Measurements from ENCODE around the gene TUFM.
A peak's percentile ranks its signal among the peaks of the same experiment; 100 is the strongest.
"Not testable (repeated sequence)": the region's sequence is repeated elsewhere in the genome, so short reads cannot be mapped to it uniquely, and the experiment has no call there.

Gene TUFM

DNA sequence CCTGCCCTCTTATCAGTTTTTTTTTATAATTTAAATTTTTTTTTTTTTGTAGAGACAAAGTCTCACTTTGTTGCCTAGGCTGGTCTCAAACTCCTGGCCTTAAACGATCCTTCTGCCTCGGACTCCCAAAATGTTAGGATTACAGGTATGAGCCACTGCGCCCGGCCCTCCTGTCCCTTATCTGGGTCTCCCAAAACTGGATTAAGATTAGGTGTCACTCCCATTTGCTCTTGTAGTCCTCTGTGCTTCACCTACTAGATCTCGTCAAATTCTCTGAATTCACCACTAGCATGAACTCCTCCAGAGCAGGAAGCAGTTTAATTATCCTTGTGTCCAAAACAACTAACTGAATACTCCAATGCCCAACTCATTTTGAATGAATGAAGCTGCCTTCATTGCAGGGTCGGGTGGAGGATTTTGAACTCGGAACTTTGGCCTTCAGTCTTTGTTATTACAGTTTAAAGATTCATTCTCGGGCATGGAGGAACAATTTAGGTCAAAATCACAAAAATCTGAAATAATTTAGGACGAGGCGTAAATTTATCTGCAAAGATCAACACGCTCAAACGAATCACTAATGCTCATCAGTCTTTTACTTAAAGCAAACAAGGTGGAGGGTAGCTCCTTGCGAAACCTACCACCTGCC lies 24.2 kb downstream of the TUFM start:
- TF ChIP-seq CTCF (conservative IDR thresholded peaks at IDR 0.05; ENCODE audit: low read depth, low read length) = no peak
- no peak for DNase-seq (ENCODE audit: low read depth)
- H3K4me3 ChIP-seq (ENCODE audit: low read length) = peak overlapping the region; percentile 93

GRCh38 chr16:28820546-28820945 lies 25.6 kb downstream of the TUFM start:
- H3K4me3 ChIP-seq (ENCODE audit: low read length); DNase-seq (ENCODE audit: low read depth): not testable (repeated sequence)

GRCh38 chr16:28820016-28820415 lies 26.1 kb downstream of the TUFM start:
- H3K4me3 ChIP-seq (ENCODE audit: low read length) = no peak overlapping the region
- DNase-seq (ENCODE audit: low read depth) = no peak
- no peak for TF ChIP-seq CTCF (conservative IDR thresholded peaks at IDR 0.05; ENCODE audit: low read depth, low read length)

GRCh38 chr16:28807445-28808120 lies 38.6 kb downstream of the TUFM start:
- not testable (repeated sequence) for DNase-seq (ENCODE audit: low read depth); H3K4me3 ChIP-seq (ENCODE audit: low read length)

GRCh38 chr16:28802235-28803019 lies 43.7 kb downstream of the TUFM start:
- H3K4me3 ChIP-seq (ENCODE audit: low read length); DNase-seq (ENCODE audit: low read depth): not testable (repeated sequence)

Data from retinal pigment epithelial cell (primary cell).